ENCODE measurements around the gene GSG1L.

- TF ChIP-seq CBX3 (IDR thresholded peaks at IDR 0.05; ENCODE audit: borderline replicate concordance in 1 of 2, low read length in 2 of 2): no peak
- no peak for TF ChIP-seq FOXA1 (IDR thresholded peaks at IDR 0.05; ENCODE audit: borderline replicate concordance)
- TF ChIP-seq ELK1 (CRISPR knock-in tag; IDR thresholded peaks at IDR 0.05): no peak
These were observed 26.5 kb upstream of the GSG1L start for GRCh38 chr16:28089992-28090365.

Data from K562 (cell line).